GM19463 (cell line): ENCODE data around the gene CFAP45.

ENCODE experiments used
- ATAC-seq: cut with Tn5 transposase; IDR thresholded peaks from one replicate; pipeline ENCODE4 v1.9.1; 2021; ENCODE audit warnings: mild to moderate bottlenecking, moderate library complexity; ENCODE audit not compliant: unreplicated experiment

Gene CFAP45

DNA sequence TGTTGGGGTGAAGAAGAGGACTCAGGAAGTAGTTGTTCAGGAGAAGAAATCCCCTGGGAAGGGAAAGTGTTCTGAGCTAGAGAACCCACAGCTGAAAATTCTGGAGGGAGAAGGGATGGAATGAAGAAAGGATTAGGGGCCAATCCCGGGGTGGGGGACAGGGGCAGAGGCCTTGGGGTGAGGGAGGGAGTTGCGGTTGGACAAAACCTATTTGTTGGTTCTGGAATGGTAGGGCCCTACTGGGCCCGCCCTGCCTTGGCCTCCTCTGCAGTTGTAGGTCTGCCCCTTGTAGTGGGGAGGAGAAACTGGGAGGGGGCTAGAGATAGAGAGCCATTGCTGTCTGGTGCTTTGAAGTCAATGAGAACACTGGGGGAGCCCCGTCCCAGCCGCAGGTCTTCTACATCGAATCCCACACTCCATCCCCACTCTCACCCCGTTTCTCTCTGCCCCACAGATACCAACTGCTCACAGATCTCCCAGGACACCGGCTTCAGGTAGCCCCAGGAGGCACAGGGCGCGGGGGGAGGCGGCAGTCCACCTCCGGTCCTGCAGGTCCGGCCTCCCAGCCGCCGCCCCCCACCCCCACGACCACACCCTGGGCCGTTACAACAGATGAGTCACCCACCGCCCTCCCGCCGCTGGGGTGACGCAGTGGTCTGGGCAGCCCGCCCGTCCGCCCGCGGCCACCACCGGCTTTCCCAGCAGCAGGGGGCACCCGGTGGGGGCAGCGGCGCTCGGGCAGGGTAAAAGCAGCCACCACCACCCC lies 24.2 kb upstream of the CFAP45 start:
- ATAC-seq = peak; percentile 7

- peak; percentile 22 for ATAC-seq
These were observed 23.4 kb upstream of the CFAP45 start for GRCh38 chr1:159923203-159924024.

- no peak for ATAC-seq
These were observed 22.7 kb upstream of the CFAP45 start for GRCh38 chr1:159922511-159923202.

DNA sequence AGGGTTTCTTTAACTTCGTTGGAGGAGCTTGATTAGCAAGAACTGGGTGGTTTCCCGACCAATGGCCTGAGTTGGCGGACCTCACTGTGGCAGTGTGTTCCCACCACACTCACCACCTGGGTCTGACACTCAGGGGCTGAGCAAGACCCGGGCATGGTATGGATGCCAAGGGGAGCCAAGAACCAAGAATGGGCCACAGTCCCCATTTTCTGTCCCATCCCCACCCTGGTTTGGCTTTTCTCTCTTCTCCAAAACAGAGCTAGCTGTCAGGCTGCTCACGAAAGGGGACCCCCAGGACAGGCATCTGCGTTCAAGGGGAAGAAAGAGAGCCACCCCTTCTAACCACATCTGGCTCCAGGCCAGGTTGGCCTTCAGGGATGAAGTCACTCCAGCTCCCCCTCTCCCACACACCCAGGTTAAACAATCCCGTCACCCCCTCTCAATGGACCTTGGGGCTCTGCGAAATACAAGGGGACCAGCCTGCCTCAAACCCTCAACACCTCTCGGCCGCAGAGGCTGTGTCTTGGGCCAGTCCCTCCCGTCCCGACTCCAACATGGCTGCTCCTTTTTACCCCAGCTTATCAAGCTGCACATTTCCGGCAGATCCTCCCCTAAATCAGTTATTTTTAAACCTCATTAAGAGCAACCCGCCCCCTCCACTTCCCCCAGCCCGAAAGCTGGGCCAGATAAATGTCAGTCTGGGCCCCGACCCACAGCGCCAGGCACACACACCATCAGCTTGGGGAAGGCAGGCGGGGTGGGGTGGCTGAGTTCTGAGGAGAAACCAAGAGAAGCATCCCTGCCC lies 21.9 kb upstream of the CFAP45 start:
- ATAC-seq = no peak

DNA sequence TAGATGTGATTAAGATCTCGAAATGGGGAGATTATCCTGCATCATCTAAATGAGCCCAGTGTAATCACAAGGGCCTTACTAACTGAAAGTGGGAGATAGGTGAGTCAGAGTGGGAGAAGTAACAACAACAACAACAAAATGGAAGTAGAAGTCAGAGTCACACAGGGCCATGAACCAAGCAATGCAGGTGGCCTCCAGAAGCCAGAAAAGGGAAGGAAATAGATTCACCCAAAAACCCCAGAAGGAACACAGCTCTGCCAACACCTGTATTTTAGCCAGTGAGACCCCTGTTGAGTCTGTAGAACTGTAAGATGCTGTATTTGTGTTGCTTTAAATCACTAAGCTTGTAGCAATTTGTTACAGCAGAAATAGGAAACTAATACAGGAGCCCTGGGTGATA lies 21.3 kb upstream of the CFAP45 start:
- peak; percentile 23 for ATAC-seq

DNA sequence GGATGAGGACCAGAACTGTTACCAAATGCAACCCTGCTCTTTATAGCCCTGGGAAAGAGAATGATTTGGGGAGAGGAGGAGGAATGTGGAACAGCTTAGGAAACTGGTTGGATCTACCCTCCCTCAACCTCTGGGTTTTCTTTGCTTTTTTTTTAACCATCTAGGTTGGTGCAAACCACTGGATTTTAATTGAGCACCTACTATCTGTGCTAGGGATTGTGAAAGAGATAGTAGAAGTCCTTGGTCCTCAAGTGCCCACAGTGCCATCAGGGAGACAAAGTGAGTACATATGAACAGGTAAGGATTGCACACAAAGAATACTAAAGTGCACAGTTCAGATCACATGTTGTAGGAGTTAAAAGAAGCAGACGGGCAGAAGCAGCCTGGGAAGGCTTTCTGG lies 20.7 kb upstream of the CFAP45 start:
- no peak for ATAC-seq

DNA sequence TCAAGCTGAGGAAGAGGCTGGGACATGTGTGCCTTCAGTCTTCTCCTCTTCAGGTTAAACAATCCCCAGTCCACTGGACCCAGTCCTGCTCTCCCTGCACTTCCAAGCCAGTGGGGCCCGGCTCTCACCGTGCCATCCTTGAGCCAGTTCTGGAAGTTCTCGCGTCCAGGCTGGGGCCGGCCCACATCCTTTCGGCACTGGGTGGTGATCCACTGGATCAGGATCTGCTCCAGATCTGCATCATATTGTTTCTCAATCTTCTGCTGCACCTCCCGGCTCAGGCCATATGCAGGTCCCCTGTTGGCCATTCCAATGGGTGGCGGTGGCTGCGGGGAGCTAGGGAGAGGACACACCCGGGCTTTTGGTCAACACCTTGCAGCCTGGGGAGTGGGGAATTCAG lies 20.2 kb upstream of the CFAP45 start:
- no peak for ATAC-seq

DNA sequence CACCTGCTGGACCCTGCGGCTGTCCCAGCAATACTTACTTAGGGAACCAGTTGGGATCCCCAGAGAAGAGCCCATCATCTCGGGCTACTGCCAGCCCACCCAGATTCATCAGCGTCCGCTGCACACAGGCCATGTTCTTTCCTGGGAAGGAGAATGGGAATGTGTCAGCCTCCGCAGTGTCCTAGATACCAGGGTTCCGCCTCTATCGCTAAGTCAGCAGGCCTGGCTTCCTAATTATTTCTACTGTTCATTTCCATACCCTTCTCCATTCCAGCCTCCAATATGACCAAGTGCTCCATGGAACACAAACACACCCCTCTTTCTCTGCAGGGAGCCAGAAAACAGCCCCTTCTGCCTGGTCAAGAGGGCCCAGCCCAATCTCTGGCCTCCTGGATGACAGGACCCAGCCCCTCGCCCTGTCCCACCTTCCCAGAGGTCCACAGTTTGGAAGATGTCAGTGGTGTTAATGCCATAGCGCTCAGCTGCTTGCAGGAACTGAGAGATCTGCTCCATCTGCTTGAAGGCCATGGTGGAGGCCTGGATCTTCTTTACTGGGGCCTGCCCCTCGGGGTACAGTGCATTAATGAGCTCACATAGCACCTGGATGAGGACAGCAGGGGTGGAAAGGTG lies 19.4 kb upstream of the CFAP45 start:
- ATAC-seq = no peak

DNA sequence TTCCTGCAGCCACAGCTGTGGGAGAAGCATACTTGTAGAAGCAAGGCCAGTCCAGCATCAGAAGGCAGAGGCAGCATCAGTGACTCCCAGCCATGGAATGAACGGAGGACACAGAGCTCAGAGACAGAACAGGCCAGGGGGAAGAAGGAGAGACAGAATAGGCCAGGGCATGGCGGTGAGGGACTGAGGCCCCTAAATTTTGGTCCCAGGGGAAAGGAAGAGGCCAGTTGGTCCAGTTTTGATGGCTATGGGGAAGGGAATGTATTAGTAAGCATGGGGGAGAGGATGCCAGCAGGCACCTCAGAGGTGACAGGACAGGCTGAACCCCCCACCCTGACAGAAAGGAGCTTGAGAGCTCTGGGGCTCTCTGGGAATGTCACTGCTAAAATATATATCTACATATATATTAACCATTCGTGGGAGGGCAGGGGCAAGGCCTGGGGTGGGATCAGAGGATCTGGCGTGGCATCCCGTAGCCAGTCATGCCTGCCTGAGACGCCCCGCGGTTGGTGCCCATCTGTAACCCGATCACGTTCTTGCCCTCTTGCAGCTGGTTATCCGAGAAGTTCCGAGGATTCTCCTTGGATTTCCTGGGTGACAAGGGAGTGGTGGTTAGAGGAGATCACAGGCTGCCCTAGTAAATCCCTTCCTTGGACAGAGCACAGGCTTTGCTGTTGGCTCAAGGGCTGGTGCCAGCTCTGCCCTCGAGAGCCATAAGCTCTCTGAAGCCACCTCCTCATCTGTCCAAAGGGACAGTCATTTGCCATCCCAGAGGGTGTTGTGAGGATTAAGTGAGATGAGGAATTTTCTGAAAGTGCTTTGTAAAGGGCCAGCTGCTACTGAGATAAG lies 18.6 kb upstream of the CFAP45 start:
- ATAC-seq = no peak

DNA sequence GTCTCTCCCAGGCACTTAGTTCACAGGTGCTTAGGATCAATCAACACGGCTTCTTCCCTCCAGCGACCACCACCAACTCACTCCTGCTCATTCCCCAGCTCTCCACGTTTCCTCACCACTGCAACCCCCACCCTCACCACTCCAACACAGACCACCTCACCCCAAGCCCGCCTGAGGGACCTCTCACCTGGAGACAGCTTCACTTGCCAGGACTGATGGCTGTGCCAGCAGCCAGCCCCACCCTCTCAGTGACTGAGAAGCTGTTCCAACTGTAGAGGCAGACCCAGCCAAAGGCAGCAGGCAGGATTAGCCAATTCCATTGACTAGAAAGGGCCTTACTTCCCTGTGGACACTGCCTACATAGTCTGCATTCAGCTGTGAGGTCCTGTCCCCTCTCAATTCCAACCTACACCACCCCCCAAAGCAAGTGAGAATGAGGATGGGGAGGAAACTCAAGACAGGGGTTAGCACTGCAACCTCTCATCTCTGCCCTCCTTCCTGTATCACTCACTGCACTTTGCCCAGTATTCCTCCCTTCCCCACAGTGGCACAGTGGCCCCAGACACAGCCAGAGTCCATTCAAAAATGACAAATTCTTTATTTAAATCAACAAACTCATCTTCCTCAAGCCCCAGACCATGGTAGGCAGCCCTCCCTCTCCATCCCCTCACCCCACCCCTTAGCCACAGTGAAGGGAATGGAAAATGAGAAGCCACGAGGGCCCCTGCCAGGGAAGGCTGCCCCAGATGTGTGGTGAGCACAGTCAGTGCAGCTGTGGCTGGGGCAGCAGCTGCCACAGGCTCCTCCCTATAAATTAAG lies 17.8 kb upstream of the CFAP45 start:
- ATAC-seq = no peak

- ATAC-seq = no peak
These were observed 16.5 kb upstream of the CFAP45 start for GRCh38 chr1:159916242-159917051.

DNA sequence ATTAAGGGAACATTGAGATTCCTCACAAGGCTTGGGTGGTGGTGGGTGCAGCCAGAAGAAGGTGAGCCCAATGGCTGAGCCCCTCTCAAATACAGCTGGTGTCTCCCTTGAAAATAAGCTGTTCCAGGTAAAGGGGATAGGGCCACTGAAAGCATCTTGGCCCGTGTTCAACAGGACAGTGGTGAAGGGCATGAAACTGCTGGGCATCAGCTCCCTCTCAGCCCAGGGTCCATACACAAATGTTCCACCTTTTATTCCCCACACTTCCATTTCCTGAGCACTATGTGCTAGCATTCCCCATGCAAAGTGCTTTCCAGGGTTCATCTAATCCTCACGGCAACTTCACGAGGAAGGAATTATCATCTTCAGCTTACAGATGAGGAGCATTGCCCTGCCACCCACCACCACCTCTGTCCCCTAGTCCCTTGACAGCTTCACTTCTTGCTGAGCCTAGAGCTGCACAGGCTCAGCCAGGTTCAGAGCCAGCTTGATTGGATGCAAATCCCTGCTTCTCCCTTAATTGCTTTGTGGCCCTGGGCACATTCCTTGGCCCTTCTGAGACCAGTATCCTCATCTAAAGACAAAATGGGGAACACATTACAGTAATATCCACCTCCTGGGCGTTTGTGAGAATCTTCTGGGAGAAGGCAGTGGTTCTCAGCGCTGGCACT lies 15.7 kb upstream of the CFAP45 start:
- no peak for ATAC-seq

GRCh38 chr1:159914252-159915018 lies 14.5 kb upstream of the CFAP45 start:
- no peak for ATAC-seq

GRCh38 chr1:159913451-159914192 lies 13.7 kb upstream of the CFAP45 start:
- no peak for ATAC-seq

- no peak for ATAC-seq
These were observed 11.5 kb upstream of the CFAP45 start for GRCh38 chr1:159911326-159912070.
